ENCODE data around the gene RNF126. TPM values are rescaled to one million over a fixed set of nuclear protein-coding genes. Genes with fewer than 3 reads are reported as not detected.

The RNF126 gene
- total RNA-seq, 1 donor from 2014 or later, result 32.9 TPM

DNA sequence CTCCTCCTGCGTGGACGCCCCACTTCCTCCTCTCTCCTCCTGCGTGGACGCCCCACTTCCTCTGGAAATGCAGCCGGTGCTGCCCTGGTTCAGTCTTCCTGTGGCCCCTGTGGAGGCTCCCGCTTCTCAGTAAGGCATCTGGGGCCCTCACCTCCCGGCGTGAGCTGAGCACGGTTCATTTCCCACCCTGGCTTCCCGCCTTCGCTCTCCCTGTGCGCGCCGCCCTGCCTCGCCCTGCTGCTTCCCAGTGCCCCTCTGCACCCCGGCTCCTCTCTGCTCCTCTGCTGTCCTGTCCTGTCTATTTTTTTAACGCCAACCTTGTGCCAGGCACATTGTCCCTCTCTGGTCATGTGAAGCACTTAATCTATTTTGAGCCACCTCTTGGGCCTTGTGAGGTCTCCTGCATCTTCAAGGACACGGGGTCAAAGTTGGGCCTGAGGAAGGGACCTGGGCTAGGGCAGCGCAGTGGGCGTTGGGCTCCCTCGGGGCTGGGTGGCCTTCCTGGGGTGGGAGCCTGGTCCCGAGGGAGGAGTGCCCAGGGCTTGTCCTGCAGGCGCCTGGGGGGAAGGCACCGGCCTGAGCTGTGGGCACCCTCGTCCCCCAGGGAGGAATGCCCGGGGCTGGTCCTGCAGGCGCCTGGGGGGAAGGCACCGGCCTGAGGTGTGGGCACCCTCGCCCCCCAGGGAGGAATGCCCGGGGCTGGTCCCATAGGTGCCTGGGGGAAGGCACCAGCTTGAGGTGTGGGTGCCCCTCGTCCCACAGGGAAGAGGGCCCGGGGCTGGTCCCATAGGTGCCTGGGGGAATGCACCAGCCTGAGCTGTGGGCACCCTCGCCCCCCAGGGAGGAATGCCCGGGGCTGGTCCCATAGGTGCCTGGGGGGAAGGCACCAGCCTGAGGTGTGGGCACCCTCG is 60.4 kb downstream of the RNF126 start:
- intact Hi-C loops (cut with DNase I), result no loop called here
- TF ChIP-seq CTCF (IDR thresholded peaks at IDR 0.05), result no peak
- no peak for ATAC-seq
- Histone ChIP-seq H3K36me3 (no peaks in the 10 kb centered on the region), H3K27me3 (no peaks in the 10 kb centered on the region), H3K27ac (no peak overlapping the region), H3K4me3 (no peak overlapping the region), H3K9me3 (no peaks in the 10 kb centered on the region), H3K4me1 (no peaks in the 10 kb centered on the region)
- no peak for DNase-seq

DNA sequence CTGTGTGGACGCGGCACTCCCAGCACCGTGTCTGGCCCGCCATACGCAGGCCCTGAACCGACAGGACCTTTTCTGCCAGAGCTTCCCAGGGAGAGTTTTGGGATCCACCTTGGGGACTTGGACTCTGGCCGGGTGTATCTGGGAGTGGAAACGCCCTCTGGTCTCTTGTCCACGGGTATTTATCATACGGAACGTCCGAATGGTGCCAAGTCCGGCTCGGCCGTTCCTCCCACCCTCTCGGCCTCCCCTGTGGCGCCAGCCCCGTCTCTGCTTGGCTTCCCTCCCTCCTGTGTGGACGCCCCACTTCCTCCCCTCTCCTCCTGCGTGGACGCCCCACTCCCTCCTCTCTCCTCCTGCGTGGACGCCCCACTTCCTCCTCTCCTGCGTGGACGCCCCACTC is 61.2 kb downstream of the RNF126 start:
- no peak for TF ChIP-seq CTCF (IDR thresholded peaks at IDR 0.05)
- no peak for ATAC-seq

DNA sequence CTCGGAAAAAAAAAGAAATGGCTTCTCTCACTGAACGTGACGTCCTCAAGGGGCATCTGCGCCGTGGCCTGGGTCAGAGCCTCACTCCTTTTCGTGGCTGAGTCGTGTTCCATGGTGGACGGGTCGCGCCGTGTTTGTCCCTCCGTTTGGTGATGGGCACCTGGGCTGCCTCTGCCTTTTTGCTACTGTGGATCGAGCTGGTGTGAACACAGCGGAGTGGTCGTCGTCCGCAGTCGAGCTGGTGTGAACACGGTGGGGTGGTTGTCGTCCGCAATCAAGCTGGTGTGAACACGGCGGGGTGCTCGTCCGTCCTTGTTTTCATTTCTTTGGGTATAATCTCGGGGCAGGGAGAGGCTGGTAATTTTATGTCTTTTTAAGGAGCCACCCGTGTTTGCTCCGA is 61.7 kb downstream of the RNF126 start:
- no peaks in the 10 kb centered on the region for H3K4me1 ChIP-seq

More for the DNA sequence above, 61.2 kb downstream of the RNF126 start:
- no peaks in the 10 kb centered on the region for H3K36me3 ChIP-seq
- no peaks in the 10 kb centered on the region for H3K4me1 ChIP-seq
- H3K4me3 ChIP-seq, result no peak overlapping the region
- no peak overlapping the region for H3K27ac ChIP-seq
- H3K9me3 ChIP-seq, result no peaks in the 10 kb centered on the region
- intact Hi-C loops (cut with DNase I), result no loop called here
- DNase-seq, result no peak
- H3K27me3 ChIP-seq, result no peaks in the 10 kb centered on the region

More for the DNA sequence above, 61.7 kb downstream of the RNF126 start:
- intact Hi-C loops (cut with DNase I), result no loop called here
- H3K27me3 ChIP-seq, result no peaks in the 10 kb centered on the region
- no peak overlapping the region for H3K4me3 ChIP-seq
- TF ChIP-seq CTCF (IDR thresholded peaks at IDR 0.05), result no peak
- H3K36me3 ChIP-seq, result no peaks in the 10 kb centered on the region
- ATAC-seq (no peak), DNase-seq (no peak)
- no peaks in the 10 kb centered on the region for H3K9me3 ChIP-seq
- no peak overlapping the region for H3K27ac ChIP-seq

Other genes starting within 250 kb of the RNF126 start
- gene SHC2, start 202.2 kb downstream of the RNF126 start, total RNA-seq, result 37.8 TPM
- 1.2 TPM for gene MADCAM1, start 166.7 kb downstream of the RNF126 start, total RNA-seq
- gene TPGS1, start 155.7 kb downstream of the RNF126 start, total RNA-seq, result 19.9 TPM
- gene CDC34, start 131.5 kb downstream of the RNF126 start, total RNA-seq, result 40.9 TPM
- 2.9 TPM for gene GZMM, start 119.2 kb downstream of the RNF126 start, total RNA-seq
- gene BSG, start 90.6 kb downstream of the RNF126 start, total RNA-seq, result 359 TPM
- 0.52 TPM for gene HCN2, start 73.3 kb downstream of the RNF126 start, total RNA-seq
- 36.0 TPM for gene POLRMT, start 29.7 kb downstream of the RNF126 start, total RNA-seq
- 0.52 TPM for gene FGF22, start 23.3 kb downstream of the RNF126 start, total RNA-seq
- gene FSTL3, start 13.2 kb upstream of the RNF126 start, total RNA-seq, result 114 TPM
- gene PRSS57, start 32.2 kb upstream of the RNF126 start, total RNA-seq, result not detected
- 56.9 TPM for gene PALM, start 45.7 kb upstream of the RNF126 start, total RNA-seq
- 15.9 TPM for gene MISP, start 87.9 kb upstream of the RNF126 start, total RNA-seq
- gene PTBP1, start 134.2 kb upstream of the RNF126 start, total RNA-seq, result 245 TPM
- 0.46 TPM for gene PLPPR3, start 158.7 kb upstream of the RNF126 start, total RNA-seq
- 0.75 TPM for gene AZU1, start 164.6 kb upstream of the RNF126 start, total RNA-seq
- gene PRTN3, start 177.8 kb upstream of the RNF126 start, total RNA-seq, result not detected
- gene ELANE, start 189.1 kb upstream of the RNF126 start, total RNA-seq, result 0.52 TPM
- 153 TPM for gene CFD, start 196.4 kb upstream of the RNF126 start, total RNA-seq
- gene MED16, start 230.0 kb upstream of the RNF126 start, total RNA-seq, result 51.8 TPM
- gene RNU6-9, start 230.3 kb upstream of the RNF126 start, total RNA-seq, result not detected